GM12801 (cell line): ENCODE results near the gene DLG2.

Experiments
- CTCF ChIP-seq: IDR thresholded peaks from one replicate; pipeline ENCODE4 v1.5.1; 2011; ENCODE audit warnings: control low read depth; ENCODE audit not compliant: insufficient read length; ENCODE audit errors: extremely low read depth

DLG2 gene

GRCh38 chr11:85313741-85314140 is 313.4 kb downstream of the DLG2 start:
- no peak for TF ChIP-seq CTCF

DNA sequence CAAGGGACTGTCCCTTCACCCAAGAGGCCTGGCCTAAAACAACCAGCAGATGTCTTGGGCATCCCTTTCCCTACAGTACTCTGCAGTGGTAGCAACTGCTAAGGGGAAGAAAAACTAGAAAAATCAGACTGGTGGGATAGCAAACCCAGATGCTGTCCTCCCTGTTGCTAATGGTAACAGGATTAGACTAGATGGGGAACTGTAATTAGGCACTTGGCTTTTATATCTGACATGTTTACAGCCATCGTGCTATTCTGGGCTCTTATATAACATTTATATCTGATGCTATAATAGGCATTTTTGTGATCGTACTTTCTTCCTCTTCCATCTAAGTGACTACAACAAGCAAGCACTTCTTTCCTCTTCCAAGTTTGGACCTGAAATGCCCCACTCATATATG is 316.7 kb downstream of the DLG2 start:
- TF ChIP-seq CTCF = no peak

GRCh38 chr11:85307366-85307765 is 319.8 kb downstream of the DLG2 start:
- TF ChIP-seq CTCF = no peak

- no peak for TF ChIP-seq CTCF
These were observed 325.1 kb downstream of the DLG2 start for GRCh38 chr11:85301895-85302678.

- TF ChIP-seq CTCF = no peak
These were observed 327.7 kb downstream of the DLG2 start for GRCh38 chr11:85299258-85299942.

- no peak for TF ChIP-seq CTCF
These were observed 331.4 kb downstream of the DLG2 start for GRCh38 chr11:85295694-85296271.

DNA sequence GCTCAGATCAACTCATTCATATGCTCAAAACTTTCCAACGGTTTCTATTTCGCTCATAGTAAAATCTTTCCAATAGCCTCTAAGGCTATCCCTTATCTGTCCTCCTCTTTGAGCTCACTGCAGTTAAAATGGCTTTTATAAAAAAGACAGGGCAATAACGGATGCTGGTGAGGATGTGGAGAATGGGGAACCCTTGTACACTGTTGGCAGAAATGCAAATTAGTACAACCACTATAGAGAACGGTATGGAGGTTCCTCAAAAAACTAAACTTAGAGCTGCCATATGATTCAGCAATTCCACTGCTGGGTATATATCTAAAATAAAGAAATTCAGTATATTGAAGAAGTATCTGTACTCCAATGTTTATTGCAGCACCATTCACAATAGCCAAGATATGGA is 345.6 kb downstream of the DLG2 start:
- TF ChIP-seq CTCF = no peak
